ENCODE measurements around the gene TET3. TPM values are rescaled to one million over a fixed set of nuclear protein-coding genes. Genes with fewer than 3 reads are reported as not detected.

TET3 gene
- total and polyA plus RNA-seq, 9 of the 15 experiments (the other 6 are each of a cell fraction or from before 2014, with no cell fraction given) = 0.35 to 16.3 (median 5.5) TPM

- no TSS peak for BruUV-seq (replicated peaks)
- FAIRE-seq (no peak), ATAC-seq (no peak), DNase-seq (ENCODE audit: extremely low read depth in 1 of 4, low spot score in 3 of 4) (no peak)
- in situ Hi-C loops (cut with MboI) = no loop called here
- no peaks in the 10 kb centered on the region for H3K27me3 ChIP-seq (ENCODE audit: control insufficient read depth in 2 of 2, insufficient read depth in 2 of 2, low read length in 2 of 2)
- intact Hi-C loops (cut with micrococcal nuclease) = no loop called here
- WGBS (ENCODE audit: insufficient coverage, low coverage, missing lambda C conversion rate) = 63% methylated on average over 3 of the region's 3 CpGs
- H3K27ac ChIP-seq (ENCODE audit: extremely low read depth, low read depth, low read length) = no peak overlapping the region
- H3K4me1 ChIP-seq (replicated peaks in 1 of 2; ENCODE audit: control insufficient read depth in 2 of 2, insufficient read depth in 2 of 2, low read length in 2 of 2) = peaks cover 20 to 31% of the 10 kb centered on the region in 2 experiments
- H3K9me3 ChIP-seq (replicated peaks; ENCODE audit: control insufficient read depth, insufficient read depth, low read depth, low read length) = no peaks in the 10 kb centered on the region
- ChIA-PET CTCF (ENCODE audit: low intra/inter-chr PET ratio) (no interaction called here), POLR2A (interaction anchor here (0.7 to 1.6 kb wide), 3 partner anchors 9 to 46 kb away, joined by 3 to 9 read pairs (median 3); no protein-coding TSS in a partner anchor)
- no peaks in the 10 kb centered on the region for H3K79me2 ChIP-seq (ENCODE audit: control insufficient read depth, insufficient read depth, low read length)
- H3K4me2 ChIP-seq (ENCODE audit: insufficient read depth, low read length) = no peak overlapping the region
- no peaks in the 10 kb centered on the region for H3K9me1 ChIP-seq (ENCODE audit: control insufficient read depth, insufficient read depth, low read length)
- peak overlapping the region in 1 of 2 experiments; percentile 86; a peak in 1 of 4 replicates for H3K9ac ChIP-seq (ENCODE audit: insufficient read depth in 1 of 2, low read depth in 2 of 2, low read length in 2 of 2)
- H3K4me3 ChIP-seq = no peak overlapping the region
- no peaks in the 10 kb centered on the region for H4K20me1 ChIP-seq (replicated peaks; ENCODE audit: control insufficient read depth, insufficient read depth, low read length)
- peak overlapping the region; percentile 35; the same call in 1 of the 2 replicates for H2AFZ ChIP-seq (ENCODE audit: low read depth, low read length)
- H3K36me3 ChIP-seq (ENCODE audit: control insufficient read depth, insufficient read depth, low read length) = peaks cover 2% of the 10 kb centered on the region; the same call in 1 of the 3 replicates
- TF ChIP-seq DLX4 (CRISPR knock-in tag; IDR thresholded peaks at IDR 0.05) (no peak), SFPQ (IDR thresholded peaks at IDR 0.05; ENCODE audit: low read depth, low read length) (no peak), ZBTB43 (CRISPR knock-in tag; IDR thresholded peaks at IDR 0.05) (no peak), ZC3H8 (IDR thresholded peaks at IDR 0.05) (no peak), SRSF3 (IDR thresholded peaks at IDR 0.05; ENCODE audit: insufficient read depth, low read length) (no peak), NBN (IDR thresholded peaks at IDR 0.05; ENCODE audit: low read depth) (no peak), NRF1 (conservative IDR thresholded peaks at IDR 0.05 in 1 of 2, IDR thresholded peaks at IDR 0.05 in 1 of 2) (no peak), ELK1 (CRISPR knock-in tag; IDR thresholded peaks at IDR 0.05) (no peak), BCOR (IDR thresholded peaks at IDR 0.05) (no peak), SRSF1 (IDR thresholded peaks at IDR 0.05; ENCODE audit: low read depth, low read length) (no peak), ESRRA (IDR thresholded peaks at IDR 0.05; ENCODE audit: borderline replicate concordance, low read depth) (no peak), TAF15 (IDR thresholded peaks at IDR 0.05; ENCODE audit: low read depth, low read length) (no peak), ZNF551 (CRISPR knock-in tag; IDR thresholded peaks at IDR 0.05) (no peak), ZNF395 (CRISPR knock-in tag; IDR thresholded peaks at IDR 0.05) (no peak), ZNF280A (IDR thresholded peaks at IDR 0.05; ENCODE audit: low read depth, partially characterized antibody) (no peak)
These were observed 11.9 kb upstream of the TET3 start for GRCh38 chr2:73972846-73973245.

All from K562 (cell line).